ENCODE data around the gene BGN.

GRCh38 chrX:153475271-153475670, 19.5 kb upstream of the BGN start:
- TF ChIP-seq POLR2AphosphoS5 (IDR thresholded peaks at IDR 0.05) (no peak), CTCF (IDR thresholded peaks at IDR 0.05) (no peak)

All from prostate gland (tissue), 2 donors.